Effector memory CD4-positive, alpha-beta T cell (primary cell): Measurements from ENCODE around the gene PDPK1.
A peak's percentile ranks its signal among the peaks of the same experiment; 100 is the strongest.
"Not testable (repeated sequence)": the region's sequence is repeated elsewhere in the genome, so short reads cannot be mapped to it uniquely, and the experiment has no call there.

Experiments used
- DNase-seq, 3 donors: peaks; one replicate each; pipeline ENCODE4 v3.0.0-alpha.2; 2020
- H3K27ac ChIP-seq: 2 replicates; pipeline ENCODE4 v1.7.0; 2013; ENCODE audit warnings: mild to moderate bottlenecking, low read length, moderate library complexity; ENCODE audit not compliant: insufficient read depth, poor library complexity, severe bottlenecking
- H3K27me3 ChIP-seq: replicated peaks from 2 replicates; pipeline ENCODE4 v1.7.0; 2013; ENCODE audit warnings: mild to moderate bottlenecking, low read length; ENCODE audit not compliant: insufficient read depth, control insufficient read depth, poor library complexity, severe bottlenecking
- H3K36me3 ChIP-seq: 2 replicates; pipeline ENCODE4 v1.7.0; 2013; ENCODE audit warnings: mild to moderate bottlenecking, low read length, moderate library complexity; ENCODE audit not compliant: control insufficient read depth, insufficient read depth
- H3K4me1 ChIP-seq: 2 replicates; pipeline ENCODE4 v1.7.0; 2013; ENCODE audit warnings: low read length, mild to moderate bottlenecking; ENCODE audit not compliant: control insufficient read depth, insufficient read depth, poor library complexity, severe bottlenecking
- H3K4me3 ChIP-seq: 2 replicates; pipeline ENCODE4 v1.7.0; 2013; ENCODE audit warnings: low read length, low read depth, mild to moderate bottlenecking; ENCODE audit not compliant: insufficient read depth, poor library complexity, severe bottlenecking
- H3K9me3 ChIP-seq: 2 replicates; pipeline ENCODE4 v1.7.0; 2013; ENCODE audit warnings: mild to moderate bottlenecking, low read length, moderate library complexity; ENCODE audit not compliant: control insufficient read depth

The PDPK1 gene

DNA sequence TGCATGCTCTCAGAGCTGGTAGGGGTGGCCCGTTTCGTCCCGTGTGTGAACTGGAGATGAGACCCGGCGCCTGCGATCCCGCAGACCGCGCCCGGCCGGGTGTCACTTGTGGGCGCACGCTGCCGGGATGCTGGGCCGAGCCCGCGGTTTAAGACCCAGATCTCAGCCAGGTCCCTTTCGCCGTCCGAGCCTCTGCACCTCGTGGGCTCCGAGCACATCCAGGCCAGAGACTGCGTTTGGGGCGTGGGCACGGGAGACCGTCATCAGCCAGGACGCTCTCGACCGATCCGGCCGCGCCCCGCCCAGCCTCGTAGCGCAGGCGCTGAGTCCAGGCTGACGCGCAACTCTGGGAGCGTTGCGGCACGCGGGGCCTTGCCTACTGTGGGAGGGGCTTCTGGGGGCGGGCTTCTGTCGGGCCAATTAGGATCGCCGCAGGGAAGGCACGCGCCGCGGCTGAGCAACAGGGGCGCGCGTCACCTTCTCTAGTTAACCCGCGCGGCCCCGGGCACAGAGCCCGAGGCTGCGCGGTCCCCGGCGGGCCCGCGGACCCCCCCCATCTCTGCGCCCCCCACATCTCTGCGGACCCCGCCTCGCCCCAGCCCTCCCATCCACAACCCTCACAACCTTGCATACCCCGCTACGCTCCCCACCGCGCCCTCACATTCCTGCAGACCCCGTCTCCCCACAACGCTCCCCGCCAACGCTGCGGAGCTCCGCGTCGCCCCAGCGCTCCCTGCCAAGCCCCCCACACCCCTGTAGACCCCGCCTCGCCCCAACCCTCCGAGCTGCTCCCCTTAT is 5.9 kb upstream of the PDPK1 start:
- H3K9me3 ChIP-seq: no peaks in the 10 kb centered on the region
- no peaks in the 10 kb centered on the region for H3K27me3 ChIP-seq
- H3K4me1 ChIP-seq: peaks cover 8% of the 10 kb centered on the region
- H3K36me3 ChIP-seq: peaks cover 15% of the 10 kb centered on the region
- DNase-seq: peak; percentile 93 to 96 (median 94)
- H3K27ac ChIP-seq: peak overlapping the region; percentile 82
- H3K4me3 ChIP-seq: peak overlapping the region; percentile 75

GRCh38 chr16:2532494-2533141 is 5.2 kb upstream of the PDPK1 start:
- Histone ChIP-seq H3K9me3 (no peaks in the 10 kb centered on the region), H3K4me1 (peaks cover 12% of the 10 kb centered on the region), H3K27ac (peak overlapping the region; percentile 82), H3K4me3 (peak overlapping the region; percentile 75), H3K27me3 (no peaks in the 10 kb centered on the region), H3K36me3 (peaks cover 13% of the 10 kb centered on the region)
- peak; percentile 35 to 57 (median 54) for DNase-seq

DNA sequence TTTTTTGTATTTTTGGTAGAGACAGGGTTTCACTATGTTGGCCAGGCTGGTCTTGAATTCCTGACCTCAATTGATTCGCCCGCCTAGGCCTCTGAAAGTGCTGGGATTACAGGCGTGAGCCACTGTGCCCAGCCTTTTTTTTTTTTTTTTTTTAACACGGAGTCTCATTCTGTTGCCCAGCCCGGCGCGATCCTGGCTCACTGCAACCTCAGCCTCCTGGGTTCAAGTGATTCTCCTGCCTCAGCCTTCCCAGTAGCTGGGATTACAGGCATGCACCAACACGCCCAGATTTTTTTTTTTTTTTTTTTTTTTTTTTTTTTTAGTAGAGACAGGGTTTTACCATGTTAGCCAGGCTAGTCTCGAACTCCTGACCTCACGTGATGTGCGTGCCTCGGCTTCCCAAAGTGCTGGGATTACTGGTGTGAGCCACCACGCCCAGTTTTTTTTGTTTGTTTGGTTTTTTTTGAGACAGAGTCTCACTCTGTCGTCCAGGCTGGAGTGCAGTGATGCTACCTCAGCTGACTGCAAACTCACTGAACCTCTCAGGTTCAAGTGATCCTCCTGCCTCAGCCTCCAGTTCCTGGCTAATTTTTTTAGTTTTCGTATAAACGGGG is 4.6 kb upstream of the PDPK1 start:
- H3K4me3 ChIP-seq: peak overlapping the region; percentile 75
- DNase-seq, H3K36me3 ChIP-seq, H3K9me3 ChIP-seq, H3K27me3 ChIP-seq: not testable (repeated sequence)
- H3K27ac ChIP-seq: peak overlapping the region; percentile 82
- peaks cover 12% of the 10 kb centered on the region for H3K4me1 ChIP-seq

- H3K27me3 ChIP-seq: no peaks in the 10 kb centered on the region
- no peaks in the 10 kb centered on the region for H3K9me3 ChIP-seq
- no peak for DNase-seq
- peaks cover 15% of the 10 kb centered on the region for H3K4me1 ChIP-seq
- H3K4me3 ChIP-seq: no peak overlapping the region
- no peak overlapping the region for H3K27ac ChIP-seq
- peaks cover 3% of the 10 kb centered on the region for H3K36me3 ChIP-seq
These were observed 3.9 kb upstream of the PDPK1 start for GRCh38 chr16:2533912-2534311.

DNA sequence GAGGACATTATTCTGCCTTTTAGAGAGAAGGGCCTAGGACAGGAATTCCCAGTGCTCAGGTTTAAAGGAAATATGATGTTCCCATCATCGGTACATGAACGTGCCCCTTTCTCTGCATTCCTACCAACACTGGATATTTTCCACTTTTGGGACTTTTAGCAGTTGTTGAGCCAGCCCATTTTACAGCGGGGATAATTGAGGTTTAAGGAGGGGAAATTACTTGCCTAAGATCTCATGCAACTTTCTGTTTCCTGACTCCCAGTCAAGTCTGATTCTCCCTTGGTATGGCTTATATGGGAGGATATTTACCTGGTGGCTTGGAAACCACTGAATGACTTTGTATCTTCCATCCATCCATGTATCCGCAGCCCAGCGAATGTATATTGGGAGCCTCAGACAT is 3.5 kb upstream of the PDPK1 start:
- H3K36me3 ChIP-seq, H3K27ac ChIP-seq, H3K4me3 ChIP-seq, DNase-seq, H3K27me3 ChIP-seq, H3K9me3 ChIP-seq: not testable (repeated sequence)
- peaks cover 19% of the 10 kb centered on the region for H3K4me1 ChIP-seq

DNA sequence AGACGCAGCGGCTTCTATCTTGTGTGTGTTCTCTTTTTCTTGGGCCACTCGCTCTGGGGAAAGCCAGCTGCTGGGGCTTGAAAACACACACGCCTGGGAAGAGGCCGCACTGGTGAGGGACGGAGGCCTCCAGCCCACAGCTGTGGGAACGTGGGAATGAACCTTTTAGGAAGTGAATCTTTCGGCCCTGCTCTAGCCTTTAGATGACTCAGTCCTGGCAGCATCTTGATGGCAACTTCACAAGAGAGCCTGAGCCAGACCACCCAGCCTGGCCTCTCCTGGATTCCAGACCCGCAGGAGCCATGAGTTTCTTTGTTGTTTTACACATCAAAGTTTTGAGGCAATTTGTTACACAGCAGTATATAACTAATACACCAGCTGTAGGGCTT is 2.2 kb upstream of the PDPK1 start:
- peaks cover 21% of the 10 kb centered on the region for H3K4me1 ChIP-seq
- no peak for DNase-seq
- no peaks in the 10 kb centered on the region for H3K27me3 ChIP-seq

GRCh38 chr16:2539192-2539844 is 1.5 kb downstream of the PDPK1 start:
- H3K4me1 ChIP-seq: peaks cover 13% of the 10 kb centered on the region
- not testable (repeated sequence) for DNase-seq, H3K4me3 ChIP-seq, H3K27ac ChIP-seq, H3K36me3 ChIP-seq, H3K9me3 ChIP-seq, H3K27me3 ChIP-seq

More for the DNA sequence above, 2.2 kb upstream of the PDPK1 start:
- Histone ChIP-seq H3K36me3 (no peaks in the 10 kb centered on the region), H3K4me3 (no peak overlapping the region), H3K27ac (no peak overlapping the region), H3K9me3 (no peaks in the 10 kb centered on the region)

DNA sequence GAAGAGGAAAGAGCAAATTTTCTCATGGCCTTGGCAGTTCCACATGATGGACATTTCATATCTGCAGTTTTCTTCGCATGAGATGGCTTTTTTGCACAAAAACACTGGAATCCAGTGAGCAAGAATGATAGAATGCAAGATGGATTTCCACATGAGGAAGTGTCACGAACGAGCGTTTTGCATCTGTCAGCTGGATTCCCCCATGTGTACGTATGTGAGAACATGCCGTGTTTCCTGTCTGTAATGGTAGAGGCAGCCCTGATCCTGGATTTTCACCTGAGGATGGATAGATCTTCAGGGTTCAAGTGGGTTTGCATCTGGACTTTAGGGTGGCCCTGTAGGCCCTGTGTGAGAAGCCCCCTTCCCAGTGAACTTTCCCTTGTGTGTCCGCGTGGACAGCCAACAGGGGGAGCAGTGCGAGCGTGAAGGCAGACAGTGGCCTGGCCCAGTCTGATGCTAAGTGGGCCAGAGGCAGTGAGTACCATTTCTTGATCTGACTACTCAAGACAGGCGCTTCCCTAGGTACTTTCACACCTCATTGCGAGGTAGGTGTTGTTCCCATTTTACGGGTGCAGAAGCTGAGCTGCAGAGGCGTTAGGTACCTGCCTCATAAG is 2.1 kb downstream of the PDPK1 start:
- H3K36me3 ChIP-seq, H3K9me3 ChIP-seq, H3K27ac ChIP-seq, H3K27me3 ChIP-seq, DNase-seq, H3K4me3 ChIP-seq: not testable (repeated sequence)
- H3K4me1 ChIP-seq: peaks cover 13% of the 10 kb centered on the region

DNA sequence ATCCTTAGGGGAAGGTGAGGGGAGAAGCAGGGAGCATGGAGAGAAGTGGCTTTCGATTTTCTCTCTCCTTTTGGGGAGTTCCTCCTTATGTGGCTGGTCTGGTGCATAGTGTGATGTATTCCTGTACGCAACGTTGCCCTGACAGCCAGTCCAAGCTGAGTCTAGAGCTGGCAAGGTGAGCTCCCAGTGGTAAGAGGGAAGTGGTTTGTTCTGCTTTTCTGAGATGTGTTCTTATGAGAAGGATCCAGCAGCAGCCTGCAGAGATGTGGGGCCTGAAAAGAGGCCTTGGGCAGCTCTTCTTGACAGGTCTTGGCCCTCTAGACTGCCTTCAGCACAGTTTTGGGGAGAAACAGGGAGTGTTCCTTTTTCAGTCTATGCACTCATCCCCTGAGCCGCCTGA is 3.1 kb downstream of the PDPK1 start:
- not testable (repeated sequence) for H3K36me3 ChIP-seq, H3K27ac ChIP-seq, DNase-seq, H3K9me3 ChIP-seq, H3K27me3 ChIP-seq, H3K4me3 ChIP-seq
- H3K4me1 ChIP-seq: peaks cover 13% of the 10 kb centered on the region
